ENCODE measurements around the gene ADD1.

- no peak for TF ChIP-seq CTCF (optimal IDR thresholded peaks at IDR 0.05 in 1 of 3, IDR thresholded peaks at IDR 0.05 in 1 of 3, conservative IDR thresholded peaks at IDR 0.05 in 1 of 3; ENCODE audit: extremely low read depth in 1 of 3, insufficient read depth in 2 of 3, low read length in 3 of 3)
- no peak for TF ChIP-seq EZH2 (IDR thresholded peaks at IDR 0.05; ENCODE audit: low read length)
These were observed 16.4 kb upstream of the ADD1 start for GRCh38 chr4:2827071-2827873.
